GM12878 (cell line): ENCODE results near the gene DKK3.

Experiments
- CHD1 ChIP-seq: IDR thresholded peaks from 2 replicates; pipeline ENCODE4 v1.6.1; 2012; ENCODE audit warnings: low read depth, low read length, improper control_type of control experiment
- CHD2 ChIP-seq: IDR thresholded peaks from 2 replicates; pipeline ENCODE4 v1.6.1; 2011; ENCODE audit warnings: low read depth, low read length, improper control_type of control experiment, borderline replicate concordance
- CREM ChIP-seq: IDR thresholded peaks from 2 replicates; pipeline ENCODE4 v1.6.1; 2014; ENCODE audit warnings: antibody characterized with exemption, low read depth
- CTCF ChIP-seq, 3 experiments: IDR thresholded peaks in 2 of 3; conservative IDR thresholded peaks in 1 of 3; 2 replicates each; pipeline ENCODE4 v1.5.1; 2011; ENCODE audit warnings: low read depth in 3 of 3, low read length in 3 of 3, mild to moderate bottlenecking in 3 of 3, control low read depth in 2 of 3, moderate library complexity in 2 of 3, inconsistent platforms in 1 of 3, mixed read lengths in 1 of 3; ENCODE audit not compliant: control insufficient read depth in 2 of 3, insufficient read depth in 1 of 3; ENCODE audit errors: extremely low read depth in 1 of 3
- EP300 ChIP-seq, 2 experiments: fragments of 150-350 bp in 1 of 2; IDR thresholded peaks; 2 replicates each; pipeline ENCODE4 v1.6.1; 2011 to 2012; ENCODE audit warnings: low read depth in 2 of 2, low read length in 2 of 2, borderline replicate concordance in 1 of 2, improper control_type of control experiment in 1 of 2, inconsistent platforms in 1 of 2; ENCODE audit not compliant: control insufficient read depth in 1 of 2
- EZH2 ChIP-seq: IDR thresholded peaks from 2 replicates; pipeline ENCODE4 v1.6.1; 2012; ENCODE audit warnings: low read depth, mild to moderate bottlenecking, control low read depth, inconsistent platforms, low read length, borderline replicate concordance; ENCODE audit not compliant: control insufficient read depth
- IKZF1 ChIP-seq: fragments of 450-650 bp; conservative IDR thresholded peaks from 2 replicates; pipeline ENCODE4 v1.6.1; 2017; ENCODE audit warnings: antibody characterized with exemption, mild to moderate bottlenecking
- TCF7 ChIP-seq: IDR thresholded peaks from 2 replicates; pipeline ENCODE4 v1.6.1; 2014; ENCODE audit warnings: antibody characterized with exemption, borderline replicate concordance

DNA sequence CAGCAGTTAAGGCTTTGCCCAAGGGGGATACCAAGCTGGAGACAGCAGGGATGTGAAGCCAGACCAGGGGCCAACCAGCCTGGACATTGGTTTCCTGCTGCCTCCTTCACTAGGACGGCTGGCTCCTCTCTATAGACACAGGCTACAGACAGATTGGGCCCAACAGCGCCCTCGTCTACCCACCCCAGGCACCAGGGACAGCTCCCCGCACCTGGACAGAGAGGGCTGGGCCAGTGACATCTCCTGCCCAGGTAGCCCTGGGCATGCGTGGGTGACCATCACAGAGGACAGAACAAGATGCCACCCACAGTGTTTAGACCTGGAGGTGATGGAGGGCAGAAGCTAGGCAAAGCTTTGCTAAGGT is 1.2 kb downstream of the DKK3 start:
- TF ChIP-seq CREM: no peak
- TF ChIP-seq EP300 (IDR thresholded peaks at IDR 0.05; ENCODE audit: borderline replicate concordance in 1 of 2, control insufficient read depth in 1 of 2, low read depth in 2 of 2, low read length in 2 of 2): no peak
- TF ChIP-seq CTCF (IDR thresholded peaks at IDR 0.05 in 2 of 3, conservative IDR thresholded peaks at IDR 0.05 in 1 of 3; ENCODE audit: control insufficient read depth in 2 of 3, extremely low read depth in 1 of 3, insufficient read depth in 1 of 3, low read depth in 3 of 3, low read length in 3 of 3): no peak
- no peak for TF ChIP-seq EZH2
- no peak for TF ChIP-seq CHD2
- no peak for TF ChIP-seq IKZF1
- TF ChIP-seq CHD1: no peak
- TF ChIP-seq TCF7: no peak
